Right lobe of liver (tissue), 4 donors: Measurements from ENCODE around the gene VSIG4.

ENCODE experiments used
- CTCF ChIP-seq, 4 donors: fragments of 200-600 bp in 3 of 4; fragments of 450-650 bp in 1 of 4; IDR thresholded peaks; one replicate each; pipeline versions ENCODE4 v1.5.1 to v1.8.0; 2016 to 2022; ENCODE audit warnings: antibody characterized with exemption in 4 of 4, mild to moderate bottlenecking in 2 of 4
- POLR2A ChIP-seq: fragments of 450-650 bp; IDR thresholded peaks from one replicate; pipeline ENCODE4 v1.6.1; 2017; ENCODE audit warnings: antibody characterized with exemption, mild to moderate bottlenecking
- donor health status: DM: no; HTN: no; CAD: no.
- donor health status: DM: no; HTN: no; CAD: no.
- donor health status: DM: no; HTN: yes; CAD: no.

- TF ChIP-seq CTCF (IDR thresholded peaks at IDR 0.05) (no peak), POLR2A (no peak)
Measured at GRCh38 chrX:66076801-66077200, 36.9 kb upstream of the VSIG4 start.
